ELR (cell line): ENCODE data around the gene BATF.

ENCODE experiments used
- DNase-seq: peaks from one replicate; pipeline ENCODE4 v3.0.0-alpha.2; 2015; ENCODE audit warnings: low read depth

The BATF gene

DNA sequence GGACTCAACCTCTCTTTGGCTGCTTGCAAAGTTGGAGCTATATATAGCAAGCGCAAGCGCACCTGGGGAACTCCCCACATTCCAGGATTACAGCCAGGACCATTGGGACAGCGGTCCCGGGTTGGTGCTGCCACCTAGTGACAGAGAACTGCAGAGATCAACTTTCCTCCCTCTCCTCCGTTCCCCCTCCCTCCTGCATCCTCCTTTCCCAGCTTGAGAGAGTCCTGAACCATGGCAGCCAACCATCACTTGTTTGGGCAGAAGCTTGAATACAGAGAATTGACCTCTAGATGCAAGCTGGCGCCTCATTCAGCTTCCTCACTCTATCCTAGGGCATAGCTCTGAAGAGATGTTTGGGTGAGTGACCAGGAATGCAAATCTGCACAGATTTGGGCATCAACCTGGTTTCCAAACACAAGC is 38.8 kb downstream of the BATF start:
- DNase-seq, result peak; percentile 78

DNA sequence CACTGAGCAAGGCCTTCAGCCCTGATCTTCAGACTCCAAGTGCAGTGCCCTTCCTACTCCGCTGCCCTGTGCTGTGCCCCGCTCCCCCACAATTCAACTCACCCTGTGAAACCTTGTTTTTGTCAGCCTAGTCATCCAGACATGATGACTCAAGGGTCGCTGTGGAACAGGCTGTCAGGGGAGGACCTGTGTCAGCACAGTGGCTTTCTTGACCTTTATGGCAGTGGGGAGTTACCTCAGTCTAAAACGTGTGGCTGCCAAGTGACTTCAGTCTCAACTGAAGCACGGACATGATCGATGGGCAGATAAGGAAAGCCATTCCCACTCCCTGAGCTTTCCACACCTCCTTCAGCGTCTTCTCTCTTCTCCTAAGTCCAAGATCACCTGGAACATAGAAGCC is 39.8 kb downstream of the BATF start:
- peak; percentile 38 for DNase-seq

DNA sequence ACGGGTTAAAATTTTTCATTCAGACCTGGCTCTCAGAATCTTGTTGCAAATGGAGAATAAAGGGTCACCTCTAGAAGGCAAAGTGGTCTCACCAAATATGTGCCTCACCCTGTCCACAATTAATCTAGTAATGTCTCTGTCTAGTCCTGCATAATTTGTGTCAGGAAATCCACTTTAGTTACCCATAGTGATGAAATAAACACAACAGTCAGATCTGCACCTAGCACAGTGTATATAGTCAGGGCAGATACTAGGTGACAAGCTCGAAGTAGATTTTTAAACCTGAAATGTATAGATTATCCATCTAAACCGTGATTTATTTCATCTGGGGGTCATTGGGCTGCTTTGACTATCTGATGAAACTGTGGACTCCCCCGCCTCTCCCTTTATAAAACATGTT is 40.2 kb downstream of the BATF start:
- no peak for DNase-seq

DNA sequence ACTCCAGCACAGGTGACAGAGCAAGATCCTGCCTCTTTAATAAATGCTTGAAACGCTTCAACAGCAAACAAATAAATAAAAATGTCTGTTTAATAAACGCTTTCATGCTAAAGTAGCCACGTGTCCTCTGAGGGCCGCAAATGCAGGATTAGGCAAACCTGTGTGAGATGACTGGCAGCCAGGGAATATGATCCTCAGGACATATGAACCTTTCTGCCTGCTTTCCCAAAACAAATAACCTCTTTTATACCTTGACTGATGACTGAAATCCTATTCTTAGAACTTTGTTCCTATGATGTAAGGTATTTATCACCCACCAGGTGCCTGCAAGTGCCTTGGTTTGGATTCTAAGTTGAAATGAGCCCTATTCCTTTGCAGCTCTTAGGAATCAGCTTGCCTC is 41.7 kb downstream of the BATF start:
- no peak for DNase-seq

DNA sequence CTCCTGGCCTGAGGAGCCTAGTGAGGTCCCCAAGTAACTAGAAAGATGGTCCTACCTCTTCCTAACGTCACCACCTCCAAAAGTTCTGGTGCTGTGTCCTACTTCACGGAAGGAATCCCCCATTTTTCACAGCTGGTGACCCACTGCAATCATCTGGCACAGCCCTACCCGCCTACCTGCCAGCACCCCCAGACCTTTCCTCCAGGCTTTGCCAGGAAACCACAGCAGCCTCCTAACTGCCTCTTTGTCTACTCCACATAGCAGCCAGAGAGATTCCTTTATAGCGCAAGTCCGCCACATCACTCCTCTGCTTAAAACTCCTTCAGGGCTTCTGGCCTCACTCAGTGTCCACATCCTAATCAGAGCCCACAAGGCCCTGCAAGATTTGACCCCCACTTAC is 42.8 kb downstream of the BATF start:
- no peak for DNase-seq

DNA sequence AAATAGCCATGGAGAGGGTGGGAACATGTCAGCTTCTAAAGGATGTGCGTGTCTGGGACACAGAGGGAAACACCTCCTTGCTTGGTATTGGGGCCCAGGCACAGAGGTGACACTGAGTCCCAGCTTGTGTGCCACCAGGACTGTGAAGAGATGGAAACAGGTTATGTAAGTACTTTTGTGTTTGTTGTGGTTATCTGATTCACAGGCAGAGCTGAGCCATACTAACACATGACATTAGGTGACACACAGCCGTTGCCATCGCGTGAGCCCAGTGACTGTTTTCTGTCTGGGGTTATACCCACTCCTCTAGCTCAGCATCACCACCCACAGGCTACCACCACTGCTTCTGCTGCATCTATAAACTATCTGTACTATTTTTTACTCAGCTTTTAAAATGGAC is 44.1 kb downstream of the BATF start:
- DNase-seq, result peak; percentile 41

DNA sequence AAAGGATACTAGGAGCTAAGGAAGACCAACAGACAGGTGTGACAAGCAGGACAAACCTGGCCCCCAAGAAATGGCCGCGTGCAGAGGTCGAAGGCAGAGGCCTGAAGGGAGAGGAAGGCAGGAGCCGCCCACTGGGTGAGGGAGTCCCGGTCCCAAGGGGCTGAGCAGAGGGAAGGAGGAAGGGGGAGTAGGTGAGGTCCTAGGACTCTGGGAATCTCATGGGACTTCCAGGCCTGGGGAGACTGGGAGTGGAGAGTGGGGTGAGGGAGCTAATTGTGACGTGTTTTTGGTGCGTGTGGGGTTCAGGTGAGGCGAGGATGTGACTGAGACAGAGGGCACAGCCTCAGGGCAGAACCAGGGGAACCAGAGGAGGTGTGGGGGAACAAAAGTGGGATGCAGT is 44.5 kb downstream of the BATF start:
- no peak for DNase-seq

DNA sequence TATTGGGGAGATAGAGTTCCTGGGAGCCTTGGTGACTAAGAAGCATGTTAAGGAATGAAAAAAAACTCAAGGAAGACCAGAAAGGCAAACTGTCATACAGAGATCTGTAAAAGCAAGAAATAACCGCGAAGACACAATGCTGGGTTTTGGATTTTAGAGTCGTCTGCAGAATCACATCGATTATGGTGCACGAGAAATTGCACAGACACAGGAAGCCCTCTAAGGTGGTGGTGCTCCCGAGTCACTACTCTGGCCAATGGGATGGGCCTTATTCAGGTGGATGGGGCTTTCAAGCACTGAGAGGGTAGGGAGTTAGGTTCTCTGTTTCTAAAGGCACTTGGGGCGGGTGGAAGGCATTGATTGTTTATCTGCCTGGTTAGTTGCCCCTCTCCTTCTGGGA is 45.9 kb downstream of the BATF start:
- DNase-seq, result no peak

DNA sequence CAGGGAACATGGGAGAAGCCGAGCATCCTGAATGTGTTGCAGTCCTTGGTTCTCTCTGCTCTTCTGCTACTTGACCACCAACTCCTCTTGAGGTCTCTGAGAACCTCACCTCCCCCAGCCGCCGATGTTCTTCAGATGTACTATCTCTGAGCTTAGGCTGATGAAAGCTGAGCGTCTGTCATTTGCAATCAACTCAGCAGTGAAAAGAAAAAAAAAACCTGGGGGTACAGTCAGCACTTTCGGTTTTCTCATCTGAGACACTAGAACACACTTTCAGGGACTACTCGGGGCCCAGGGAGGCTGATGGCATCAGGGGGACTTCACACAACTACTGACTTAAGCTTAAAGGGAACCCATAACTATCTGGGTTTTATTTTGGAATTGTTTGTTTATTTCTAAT is 46.5 kb downstream of the BATF start:
- DNase-seq, result no peak

DNA sequence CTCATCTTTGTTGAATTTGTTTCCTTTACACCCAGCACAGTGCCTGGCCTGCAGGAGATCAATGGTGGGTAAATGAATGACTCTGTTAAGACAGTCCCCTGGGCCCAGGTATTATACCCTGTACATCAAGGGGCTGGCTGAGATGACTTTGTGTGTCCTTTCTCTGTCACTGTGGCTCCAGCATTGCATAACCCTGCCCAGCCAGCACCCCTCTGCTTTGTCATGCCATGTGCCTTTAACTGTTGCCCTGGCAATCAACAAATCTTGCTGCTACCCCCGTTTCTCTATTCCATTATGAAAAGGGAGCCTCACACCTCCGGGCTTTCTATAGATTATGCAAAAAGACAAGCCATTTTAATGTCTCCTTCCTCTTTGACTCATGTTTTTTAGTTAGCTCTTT is 48.5 kb downstream of the BATF start:
- no peak for DNase-seq

DNA sequence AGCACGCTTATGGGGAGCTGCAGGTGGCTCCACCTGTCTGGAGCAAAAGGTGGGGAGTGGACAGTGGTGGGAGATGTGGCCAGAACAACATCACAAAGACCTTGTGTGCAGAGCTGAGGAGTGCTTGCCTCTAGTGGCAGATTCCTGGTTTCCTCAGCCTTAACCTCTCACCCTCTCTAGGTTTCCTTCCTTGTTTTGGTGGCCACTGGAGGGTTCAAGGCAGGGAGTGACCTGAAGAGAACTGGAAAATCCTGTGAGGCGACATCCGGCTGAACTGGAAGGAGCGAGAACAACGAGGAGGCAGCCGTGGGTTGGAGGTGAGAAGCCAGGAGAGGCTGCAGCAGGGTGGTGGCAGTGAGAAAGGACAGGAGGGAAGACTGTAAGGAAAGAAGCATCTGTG is 49.8 kb downstream of the BATF start:
- no peak for DNase-seq

DNA sequence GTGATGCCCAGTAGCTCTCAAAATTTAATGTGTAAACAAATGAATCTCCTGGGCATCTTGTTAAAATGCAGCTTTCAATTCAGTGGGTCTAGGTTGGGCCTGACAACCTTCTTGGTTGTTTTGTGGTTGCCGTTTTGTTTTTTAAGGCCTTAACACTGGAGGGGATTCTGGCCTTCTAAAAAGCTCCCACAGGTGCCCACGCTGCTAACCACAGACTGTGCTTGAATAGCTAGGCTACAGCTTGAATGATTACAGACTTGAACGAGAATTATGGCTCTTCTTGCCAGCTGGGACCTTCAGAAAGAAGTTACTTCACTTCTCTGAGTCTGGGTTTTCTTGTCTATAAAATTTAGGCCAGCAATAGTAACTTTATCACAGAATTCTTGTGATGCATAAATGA is 54.8 kb downstream of the BATF start:
- DNase-seq, result no peak

DNA sequence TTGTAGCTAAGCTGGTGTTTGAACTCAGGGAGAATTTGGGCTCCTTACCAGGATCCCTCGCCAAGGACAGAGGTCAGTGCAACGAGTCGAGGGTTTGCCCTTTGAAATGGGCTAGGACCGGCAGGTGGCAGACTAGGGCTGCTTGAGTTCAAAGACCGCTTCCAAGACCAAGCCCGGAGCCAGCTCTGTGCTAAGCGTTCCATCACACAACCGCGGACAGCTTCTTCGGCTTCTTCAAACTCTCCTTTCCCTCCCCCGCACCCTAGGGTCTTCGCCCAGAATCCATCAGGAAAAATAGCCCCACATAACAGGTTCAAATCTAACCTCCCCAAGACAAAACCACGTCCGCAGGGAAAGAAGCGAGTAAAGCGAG is 55.4 kb downstream of the BATF start:
- peak; percentile 88 for DNase-seq

DNA sequence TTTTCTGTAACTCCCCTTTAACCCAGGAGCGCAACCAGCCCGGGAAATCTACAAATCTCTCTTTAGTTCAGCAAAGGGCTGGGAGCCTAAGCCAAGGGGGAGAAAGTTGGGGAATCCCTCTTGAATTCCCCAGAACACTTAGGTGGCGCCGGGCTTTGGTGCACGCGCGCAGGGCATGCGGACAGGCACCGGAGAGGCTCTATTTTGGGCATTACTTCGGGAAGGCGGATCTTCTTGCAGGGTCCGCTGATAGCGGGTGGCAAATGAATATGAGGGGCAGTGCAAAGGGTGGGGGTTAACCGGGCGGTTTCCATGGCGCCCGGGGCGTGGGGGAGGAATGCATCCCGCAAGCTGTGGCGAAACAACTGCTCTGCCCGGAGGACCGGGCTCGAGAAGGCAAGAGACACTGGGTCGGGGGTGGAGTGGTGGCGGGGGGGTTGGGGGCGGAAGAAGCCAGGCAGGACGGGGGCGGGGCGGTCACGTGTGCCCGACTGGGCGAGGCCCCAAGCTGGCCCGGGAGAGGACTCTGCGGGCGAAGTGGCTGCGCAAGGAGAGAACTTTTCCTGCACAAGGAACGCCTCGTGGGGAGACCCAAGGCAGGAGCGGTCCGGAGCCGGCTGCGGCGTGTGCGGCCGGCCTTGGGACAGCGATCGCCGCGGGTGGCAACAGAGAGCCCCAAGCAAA is 56.0 kb downstream of the BATF start, which contains the start of gene FLVCR2:
Gene FLVCR2, plus strand, starts transcription at position 519 of the 684 bp plus-strand sequence. CDS start 353 bp downstream, outside the sequence.
- peak; percentile 73 for DNase-seq

DNA sequence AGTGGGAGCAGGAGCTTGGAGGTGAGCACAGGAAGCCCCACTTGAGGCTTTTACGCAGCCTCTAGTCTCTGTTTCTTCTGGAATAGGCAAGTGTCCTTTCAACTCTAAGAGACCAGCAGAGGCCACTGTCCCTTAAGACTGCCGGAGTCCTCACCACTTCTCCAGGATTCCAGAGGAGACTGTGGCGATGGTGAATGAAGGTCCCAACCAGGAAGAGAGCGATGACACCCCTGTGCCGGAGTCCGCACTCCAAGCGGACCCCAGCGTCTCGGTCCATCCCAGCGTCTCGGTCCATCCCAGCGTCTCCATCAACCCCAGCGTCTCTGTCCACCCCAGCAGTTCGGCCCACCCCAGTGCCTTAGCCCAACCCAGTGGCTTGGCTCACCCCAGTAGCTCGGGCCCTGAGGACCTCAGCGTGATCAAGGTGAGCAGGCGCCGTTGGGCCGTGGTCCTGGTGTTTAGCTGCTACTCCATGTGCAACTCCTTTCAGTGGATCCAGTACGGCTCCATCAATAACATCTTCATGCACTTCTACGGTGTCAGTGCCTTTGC is 56.6 kb downstream of the BATF start:
- DNase-seq, result no peak

DNA sequence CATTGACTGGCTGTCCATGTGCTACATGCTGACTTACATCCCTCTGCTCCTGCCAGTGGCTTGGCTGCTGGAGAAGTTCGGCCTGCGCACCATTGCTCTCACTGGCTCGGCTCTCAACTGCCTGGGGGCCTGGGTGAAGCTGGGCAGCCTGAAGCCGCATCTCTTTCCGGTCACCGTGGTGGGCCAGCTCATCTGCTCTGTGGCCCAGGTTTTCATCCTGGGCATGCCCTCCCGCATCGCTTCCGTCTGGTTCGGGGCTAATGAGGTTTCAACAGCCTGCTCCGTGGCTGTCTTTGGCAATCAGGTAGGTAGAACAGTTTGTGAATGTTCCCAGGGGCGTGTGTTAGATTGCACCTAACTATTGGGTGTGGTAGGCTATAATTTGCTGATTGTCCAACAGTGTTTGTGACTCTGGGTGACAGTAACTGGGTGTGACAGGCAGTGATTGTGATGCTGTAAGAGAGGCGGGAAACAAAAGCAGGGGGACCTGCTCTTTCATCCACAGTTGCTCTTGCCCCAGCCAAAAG is 57.1 kb downstream of the BATF start:
- no peak for DNase-seq

DNA sequence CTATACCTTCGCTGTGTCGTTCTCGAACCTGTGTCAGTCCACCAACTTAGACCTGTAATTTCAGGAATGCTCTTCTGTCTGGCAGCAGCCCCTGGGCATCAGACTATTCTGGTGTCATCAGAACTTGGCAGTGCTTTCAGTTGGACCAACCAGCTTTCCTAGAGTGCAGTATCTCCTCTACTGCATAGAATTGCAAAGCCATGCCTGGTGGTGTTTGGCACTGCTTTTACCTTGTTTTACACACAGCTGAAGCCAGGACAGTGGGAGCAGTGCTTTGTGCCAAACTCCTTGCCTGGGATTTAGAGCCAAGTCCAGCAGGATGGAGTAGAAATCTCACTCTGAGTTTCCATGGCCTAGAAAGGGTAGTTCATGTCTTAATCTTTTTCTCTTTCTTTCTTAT is 57.6 kb downstream of the BATF start:
- DNase-seq, result no peak

DNA sequence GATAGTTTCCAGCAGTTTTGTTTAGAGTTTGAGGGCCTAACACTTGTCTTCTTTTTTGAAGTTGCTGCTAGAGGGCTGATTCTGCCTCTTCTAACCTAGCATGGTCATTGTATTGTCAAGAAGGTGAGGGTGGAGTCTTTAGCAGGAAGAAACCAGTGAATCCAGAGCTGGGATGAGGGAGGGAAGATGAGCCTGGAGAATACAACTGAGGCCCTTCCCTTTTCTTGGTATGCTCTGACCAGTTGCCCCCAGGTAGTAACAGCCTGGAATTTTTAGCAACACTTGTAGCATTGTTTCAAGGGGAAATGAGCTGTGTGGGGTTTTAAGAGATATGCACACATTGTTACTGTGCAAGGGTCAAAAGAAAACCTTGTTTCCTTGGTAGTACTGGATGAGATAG is 65.1 kb downstream of the BATF start:
- DNase-seq, result no peak

DNA sequence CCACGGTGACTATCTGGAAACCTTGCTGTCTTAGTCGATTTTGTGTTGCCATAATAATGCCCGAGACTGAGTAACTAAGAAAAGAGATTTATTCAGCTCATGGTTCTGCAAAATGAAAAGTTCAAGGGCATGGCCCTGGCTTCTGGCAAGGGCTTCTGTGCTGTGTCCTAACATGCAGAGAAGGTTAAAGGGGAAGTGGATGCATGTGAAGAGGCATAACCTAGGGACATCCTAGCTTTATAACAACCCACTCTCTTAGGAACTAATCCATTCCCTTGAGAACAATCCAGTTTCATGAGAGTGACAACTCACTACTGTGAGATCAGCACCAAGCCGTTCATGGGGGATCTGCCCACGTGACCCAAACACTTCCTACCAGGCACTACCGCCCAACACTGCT is 67.7 kb downstream of the BATF start:
- no peak for DNase-seq

DNA sequence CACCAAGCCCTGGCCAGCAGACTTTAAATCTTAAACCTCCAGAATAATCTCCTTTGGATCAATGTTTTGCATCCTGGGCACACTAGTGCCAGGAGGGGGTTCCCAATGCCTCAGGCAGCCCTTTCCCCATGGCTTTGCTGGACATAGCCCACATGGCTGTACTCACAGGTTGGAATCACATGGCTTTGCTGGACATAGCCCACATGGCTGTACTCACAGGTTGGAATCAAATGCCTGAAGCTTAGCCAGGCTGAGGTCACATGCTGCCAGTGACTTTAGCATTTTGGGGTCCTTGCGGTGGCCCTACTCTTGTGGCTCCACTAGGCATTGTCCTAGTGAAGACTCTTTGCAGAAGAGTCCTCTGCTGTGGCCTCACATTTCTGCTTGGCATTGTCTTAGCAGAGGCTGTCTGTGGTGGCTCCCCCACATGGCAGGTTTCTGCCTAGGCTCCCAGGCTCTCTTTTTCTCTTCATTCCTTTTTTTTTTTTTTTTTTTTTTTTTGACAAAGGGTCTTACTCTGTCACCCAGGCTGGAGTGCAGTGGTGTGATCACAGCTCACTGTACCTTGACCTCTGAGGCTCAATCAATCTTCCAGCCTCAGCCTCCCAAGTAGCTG is 69.2 kb downstream of the BATF start:
- no peak for DNase-seq

DNA sequence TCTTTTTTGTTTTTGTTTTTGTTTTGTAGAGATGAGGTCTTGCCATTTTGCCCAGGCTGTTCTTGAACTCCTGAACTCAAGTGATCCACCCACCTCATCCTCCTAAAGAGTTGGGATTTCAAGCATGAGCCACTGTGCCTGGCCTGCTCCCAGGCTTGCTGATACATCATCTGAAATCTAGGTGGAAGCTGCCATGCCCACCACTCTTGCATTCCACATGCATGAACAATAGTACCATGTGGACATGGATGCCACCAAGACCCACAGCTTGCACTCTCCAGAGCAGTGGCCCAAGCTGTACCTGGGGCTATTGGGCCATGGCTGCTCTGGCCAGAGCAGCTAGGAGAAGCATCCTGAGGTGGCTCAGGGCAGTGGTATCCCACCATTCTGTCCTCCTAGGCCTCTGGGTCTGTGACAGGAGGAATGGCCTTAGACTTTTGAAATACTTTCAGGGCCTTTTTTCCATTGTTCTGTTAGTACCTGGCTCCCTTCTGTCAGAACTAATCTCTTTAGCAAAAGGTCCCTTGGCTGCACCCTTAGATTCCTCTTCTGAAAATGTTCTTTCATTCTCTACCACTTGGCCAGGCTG is 69.8 kb downstream of the BATF start:
- no peak for DNase-seq

DNA sequence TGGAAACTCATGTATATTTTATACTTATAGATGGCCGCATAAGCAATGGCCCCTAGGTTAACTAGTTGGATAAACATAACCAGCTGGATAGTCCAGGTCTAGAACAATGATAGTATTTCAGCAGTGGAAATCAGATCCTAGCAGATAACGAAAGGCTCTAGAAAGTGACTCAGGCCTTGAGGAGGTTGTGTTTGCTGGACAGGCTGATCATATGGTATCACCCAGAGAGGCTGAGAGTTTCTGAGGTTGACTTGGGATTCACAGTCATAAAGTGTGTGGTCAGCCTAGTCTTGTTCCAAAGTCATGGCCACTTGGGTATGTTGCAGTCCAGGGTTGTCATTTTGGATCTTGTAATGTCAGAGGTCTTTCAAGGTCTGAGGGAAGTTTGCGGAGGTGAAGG is 73.0 kb downstream of the BATF start:
- no peak for DNase-seq
